NCI-H82 treated with DMSO at 0.1 percent for 48 hours (cell line): Measurements from ENCODE around the gene MSL2.
A peak's percentile ranks its signal among the peaks of the same experiment; 100 is the strongest.
"Not testable (repeated sequence)": the region's sequence is repeated elsewhere in the genome, so short reads cannot be mapped to it uniquely, and the experiment has no call there.

Experiments used
- DNase-seq: peaks from one replicate; lab custom pipeline; 2025; ENCODE audit not compliant: unreplicated experiment; lab: John Stamatoyannopoulos, UW

Gene MSL2, protein sequence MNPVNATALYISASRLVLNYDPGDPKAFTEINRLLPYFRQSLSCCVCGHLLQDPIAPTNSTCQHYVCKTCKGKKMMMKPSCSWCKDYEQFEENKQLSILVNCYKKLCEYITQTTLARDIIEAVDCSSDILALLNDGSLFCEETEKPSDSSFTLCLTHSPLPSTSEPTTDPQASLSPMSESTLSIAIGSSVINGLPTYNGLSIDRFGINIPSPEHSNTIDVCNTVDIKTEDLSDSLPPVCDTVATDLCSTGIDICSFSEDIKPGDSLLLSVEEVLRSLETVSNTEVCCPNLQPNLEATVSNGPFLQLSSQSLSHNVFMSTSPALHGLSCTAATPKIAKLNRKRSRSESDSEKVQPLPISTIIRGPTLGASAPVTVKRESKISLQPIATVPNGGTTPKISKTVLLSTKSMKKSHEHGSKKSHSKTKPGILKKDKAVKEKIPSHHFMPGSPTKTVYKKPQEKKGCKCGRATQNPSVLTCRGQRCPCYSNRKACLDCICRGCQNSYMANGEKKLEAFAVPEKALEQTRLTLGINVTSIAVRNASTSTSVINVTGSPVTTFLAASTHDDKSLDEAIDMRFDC

DNA sequence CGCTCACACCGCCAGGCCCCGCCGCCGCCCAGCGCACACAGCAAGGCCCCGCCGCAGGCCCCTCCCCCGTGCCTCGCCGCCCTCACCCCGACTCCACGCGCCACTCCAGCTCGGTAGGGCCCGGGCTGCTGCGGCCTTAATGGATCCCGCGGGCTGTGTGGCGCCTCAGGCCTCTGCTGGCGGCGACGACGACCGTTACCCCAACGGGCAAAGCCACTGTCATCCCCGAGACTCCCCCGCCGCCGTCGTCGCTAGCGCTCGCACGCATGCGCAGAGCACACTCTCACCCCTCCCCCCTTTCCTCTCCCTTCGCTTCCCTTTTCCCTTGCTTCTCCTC is at the start of gene MSL2:
MSL2 (minus strand) TSS at position 272 of the 337 bp plus-strand sequence. CDS start 1,222 bp downstream, outside the sequence.
- DNase-seq = no peak

DNA sequence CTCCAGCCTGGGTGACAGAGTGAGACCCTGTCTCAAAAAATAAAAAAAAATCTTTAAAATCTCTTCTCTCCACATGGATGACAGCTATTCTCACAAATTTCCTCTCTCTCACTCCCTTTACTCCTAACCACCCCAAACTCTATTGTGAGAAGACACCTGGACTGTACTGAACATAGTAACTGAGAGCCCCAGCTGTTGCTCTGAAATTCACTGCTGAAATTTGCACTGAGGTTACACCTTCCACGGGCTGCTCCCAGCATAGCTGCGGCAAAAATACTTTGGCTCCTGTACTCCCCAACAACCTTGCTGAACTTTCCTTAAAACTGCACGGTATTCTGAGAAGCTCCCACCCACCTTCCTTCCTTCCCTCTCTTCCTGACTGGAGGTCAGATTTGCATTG is 49.6 kb upstream of the MSL2 start:
- no peak for DNase-seq

DNA sequence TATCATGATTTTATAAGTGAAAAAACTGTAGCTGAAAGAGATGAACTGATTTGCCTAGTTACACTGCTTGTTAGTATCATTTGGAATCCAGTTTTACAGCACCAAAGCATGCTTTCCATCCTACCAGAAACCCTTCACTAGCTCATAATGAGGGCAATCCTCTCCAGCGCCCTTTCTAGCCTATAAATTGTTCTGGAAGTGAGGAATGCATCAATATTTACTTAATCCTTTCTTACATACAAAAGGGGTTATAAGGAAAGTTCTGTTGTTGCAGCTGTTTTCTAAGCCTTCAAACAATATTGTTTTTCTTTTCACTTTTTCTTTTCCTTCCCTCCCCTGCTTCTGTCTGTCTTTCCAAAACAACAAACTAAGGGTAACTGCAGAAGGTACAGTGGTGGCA is 43.0 kb upstream of the MSL2 start:
- no peak for DNase-seq

DNA sequence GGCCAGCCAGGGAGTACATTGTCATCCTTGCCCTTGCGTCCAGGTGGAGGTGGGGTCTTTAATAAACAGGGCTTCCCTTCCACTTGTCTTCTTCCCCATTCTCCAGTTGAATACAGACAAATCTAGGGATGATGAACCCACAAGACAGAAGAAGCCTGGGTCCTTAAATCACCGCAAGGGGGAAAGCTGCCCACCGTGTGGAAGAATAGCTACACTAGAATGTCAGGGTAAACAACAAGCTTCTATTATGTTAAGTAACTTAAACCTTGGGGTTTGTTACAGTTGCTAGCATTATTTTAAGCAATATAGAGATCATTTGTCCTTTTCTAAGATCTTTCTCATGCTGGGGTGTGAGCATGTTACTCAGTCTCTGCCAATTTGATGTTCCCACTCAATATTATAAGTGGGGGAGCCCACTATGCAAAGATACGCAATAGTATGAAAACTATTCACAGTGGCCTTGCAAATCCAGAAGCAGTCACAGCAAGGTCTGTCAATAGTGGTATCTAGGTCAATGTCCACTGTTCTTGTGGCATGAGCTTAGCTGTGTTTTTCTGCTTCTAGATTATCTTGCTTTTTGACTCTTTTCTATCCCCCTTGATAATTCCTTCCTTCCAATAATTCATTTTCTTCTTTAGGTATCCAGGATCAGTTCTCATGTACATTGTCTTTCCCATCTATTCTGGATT is 42.0 kb upstream of the MSL2 start:
- no peak for DNase-seq

DNA sequence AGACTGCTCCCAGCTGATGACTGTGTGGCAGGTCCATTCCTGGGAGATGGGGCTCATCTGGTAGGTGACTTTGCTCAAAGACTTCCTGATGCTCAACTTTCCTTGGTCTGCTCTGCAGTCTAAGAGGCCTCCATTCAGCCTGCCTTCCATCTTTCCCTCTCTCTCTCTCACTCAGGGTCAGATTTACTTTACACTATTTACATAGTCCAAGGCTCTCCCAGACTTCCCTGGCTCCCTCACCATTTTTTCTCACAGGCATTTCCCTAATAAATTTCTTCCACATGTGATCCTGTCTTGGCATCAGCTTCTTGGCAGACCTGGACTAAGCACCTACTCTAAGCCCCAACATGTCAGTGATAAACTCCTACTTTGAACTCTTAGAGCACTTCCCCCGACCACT is 41.0 kb upstream of the MSL2 start:
- no peak for DNase-seq

DNA sequence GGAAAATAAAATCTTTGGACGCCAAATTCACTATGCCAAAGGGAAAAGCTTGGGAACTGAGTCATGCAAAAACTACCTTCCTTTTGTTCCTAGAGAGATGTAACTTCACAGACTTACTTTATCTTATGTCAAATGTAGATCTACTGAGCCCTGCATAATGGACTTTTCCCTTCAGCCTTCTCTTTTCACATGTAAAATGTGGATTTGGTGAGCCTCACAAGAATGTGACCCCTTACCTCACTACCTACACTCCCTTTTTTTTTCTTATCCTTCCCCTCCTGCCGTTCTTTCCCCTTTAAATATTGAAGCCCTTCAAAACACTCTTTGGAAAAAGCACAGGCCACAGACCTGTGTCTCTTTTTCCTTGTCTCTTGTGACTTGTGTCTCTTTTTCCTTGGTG is 40.0 kb upstream of the MSL2 start:
- no peak for DNase-seq

DNA sequence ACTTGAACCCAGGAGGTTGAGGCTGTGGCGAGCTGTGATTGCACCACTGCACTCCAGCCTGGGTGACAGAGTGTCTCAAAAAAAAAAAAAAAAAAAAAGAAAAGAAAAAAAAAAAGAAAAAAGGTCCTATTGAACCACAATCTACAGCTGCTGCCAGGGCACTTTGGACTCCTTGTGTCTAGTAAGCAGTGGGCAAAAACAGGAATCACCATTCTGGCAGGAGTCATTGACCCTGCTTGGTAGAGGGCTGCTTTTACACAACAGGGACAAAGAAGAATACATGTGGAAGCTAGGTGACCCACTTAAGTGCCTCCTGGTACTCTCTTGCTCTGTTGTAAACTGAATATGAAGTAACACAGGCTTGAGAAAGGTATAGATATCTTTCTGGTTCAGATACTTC is 39.4 kb upstream of the MSL2 start:
- no peak for DNase-seq

DNA sequence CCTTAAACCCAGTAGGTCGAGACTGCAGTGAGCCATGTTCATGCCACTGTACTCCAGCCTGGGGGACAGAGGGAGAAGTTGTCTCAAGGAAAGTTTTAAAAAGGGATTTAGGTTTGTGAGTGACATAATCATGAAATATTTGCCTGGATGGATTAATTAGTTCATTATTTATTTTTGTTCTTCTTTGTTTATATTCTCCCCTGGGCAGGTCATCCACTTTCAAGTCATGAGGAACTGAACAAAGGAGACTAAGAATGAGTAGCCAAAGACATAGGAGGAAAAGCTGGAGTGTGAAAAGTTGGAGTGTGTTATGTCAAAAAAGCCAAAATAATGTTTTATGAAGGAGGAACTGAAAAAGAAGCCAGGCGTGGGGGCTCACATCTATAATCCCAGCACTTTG is 36.3 kb upstream of the MSL2 start:
- DNase-seq = no peak

DNA sequence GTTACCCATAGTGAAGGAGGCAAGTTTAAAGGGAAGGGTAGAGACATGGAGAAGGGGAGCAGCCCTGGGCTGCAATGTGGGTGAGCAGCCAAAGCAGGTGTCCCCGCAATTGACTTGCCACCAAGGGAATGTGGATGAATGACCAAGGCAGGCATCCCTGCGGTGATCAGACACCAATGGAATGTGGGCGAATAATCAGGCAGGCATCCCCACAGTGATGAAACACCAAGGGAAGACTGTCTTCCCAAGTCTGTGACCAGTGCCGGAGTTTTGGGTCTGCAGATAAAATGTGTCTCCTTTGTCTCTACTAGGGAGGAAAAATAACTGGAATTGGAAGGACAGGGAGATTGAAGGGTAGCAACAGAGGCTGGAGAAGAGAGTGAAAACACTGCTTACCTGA is 26.6 kb upstream of the MSL2 start:
- not testable (repeated sequence) for DNase-seq

DNA sequence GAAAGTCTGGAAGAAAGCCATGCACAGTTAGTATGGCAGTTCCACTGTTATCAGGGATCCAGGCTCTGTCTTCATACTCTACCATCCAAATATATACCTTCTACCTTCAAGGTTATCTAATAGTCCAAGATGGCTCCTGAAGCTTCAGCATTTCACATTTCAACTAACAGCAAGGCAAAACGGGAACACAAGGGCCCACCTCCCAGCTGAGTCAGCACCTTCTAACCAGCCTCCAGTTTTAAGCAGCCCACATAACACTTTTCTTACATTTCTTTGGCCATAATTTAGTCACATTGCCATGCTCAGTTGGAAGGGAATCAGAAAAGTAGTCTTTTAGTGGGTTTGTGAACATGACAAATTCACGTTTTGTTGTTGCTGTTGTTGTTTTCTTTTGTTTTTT is 15.4 kb upstream of the MSL2 start:
- DNase-seq = no peak

DNA sequence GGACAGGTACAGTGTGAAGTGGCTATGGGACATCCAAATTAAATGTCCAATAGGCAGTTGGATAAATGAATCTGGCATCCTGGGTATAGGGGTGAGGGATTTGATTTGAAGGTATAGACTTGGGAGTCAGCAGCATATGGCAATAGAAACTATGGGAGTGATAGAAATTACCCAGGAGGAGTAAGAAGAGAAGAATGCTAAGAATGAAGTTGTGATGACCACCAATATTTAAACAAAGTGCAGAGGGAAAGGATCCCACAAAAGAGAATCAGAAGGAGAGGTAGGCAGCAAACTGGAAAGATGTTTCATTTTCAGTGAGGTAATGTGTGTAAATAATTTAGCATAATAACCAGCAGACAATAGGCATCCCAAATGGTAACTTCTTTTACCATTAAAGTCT is 13.8 kb upstream of the MSL2 start:
- no peak for DNase-seq

DNA sequence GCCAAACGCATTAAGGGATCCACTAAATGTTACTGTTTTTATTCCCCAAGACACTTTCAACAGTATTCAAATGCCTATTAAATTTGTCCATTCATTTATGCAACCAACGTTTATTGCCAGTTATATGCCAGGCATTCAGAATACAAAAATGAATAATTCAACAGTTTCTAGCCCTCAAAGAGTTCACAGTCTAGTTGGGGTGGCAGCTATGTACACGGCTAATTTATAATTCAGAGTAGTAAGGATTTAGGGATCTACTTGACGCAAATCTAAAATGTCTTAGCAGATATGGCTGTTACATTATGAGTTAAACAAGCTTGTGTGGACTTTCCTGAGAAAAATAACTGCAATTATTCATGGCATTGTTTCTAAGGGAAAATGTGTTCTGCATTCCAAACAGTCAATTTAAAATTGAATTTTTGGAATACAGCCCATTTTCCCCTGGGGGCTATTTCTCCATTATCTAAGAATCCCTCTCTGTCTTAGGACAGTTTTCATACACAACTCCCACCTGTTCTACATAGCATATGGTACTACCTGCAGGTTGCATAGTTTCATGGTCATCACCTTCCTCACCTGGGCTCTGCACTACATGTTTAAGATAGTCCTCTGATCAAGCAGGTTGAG is 11.5 kb upstream of the MSL2 start:
- no peak for DNase-seq

DNA sequence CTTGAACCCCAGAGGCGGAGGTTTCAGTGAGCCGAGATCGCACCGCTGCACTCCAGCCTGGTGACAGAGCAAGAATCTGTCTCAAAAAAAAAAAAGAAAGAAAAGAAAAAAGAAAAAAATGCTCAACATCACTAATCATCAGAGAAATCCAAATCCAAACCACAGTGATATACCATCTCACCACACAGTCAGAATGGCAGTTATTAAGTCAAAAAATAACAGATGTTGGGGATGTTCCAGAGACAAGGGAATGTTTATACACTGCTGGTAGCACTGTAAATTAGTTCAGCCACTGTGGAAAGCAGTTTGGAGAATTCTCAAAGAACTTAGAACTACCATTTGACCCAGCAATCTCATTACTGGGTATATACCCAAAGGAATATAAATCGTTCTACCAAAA is 3.1 kb upstream of the MSL2 start:
- not testable (repeated sequence) for DNase-seq

DNA sequence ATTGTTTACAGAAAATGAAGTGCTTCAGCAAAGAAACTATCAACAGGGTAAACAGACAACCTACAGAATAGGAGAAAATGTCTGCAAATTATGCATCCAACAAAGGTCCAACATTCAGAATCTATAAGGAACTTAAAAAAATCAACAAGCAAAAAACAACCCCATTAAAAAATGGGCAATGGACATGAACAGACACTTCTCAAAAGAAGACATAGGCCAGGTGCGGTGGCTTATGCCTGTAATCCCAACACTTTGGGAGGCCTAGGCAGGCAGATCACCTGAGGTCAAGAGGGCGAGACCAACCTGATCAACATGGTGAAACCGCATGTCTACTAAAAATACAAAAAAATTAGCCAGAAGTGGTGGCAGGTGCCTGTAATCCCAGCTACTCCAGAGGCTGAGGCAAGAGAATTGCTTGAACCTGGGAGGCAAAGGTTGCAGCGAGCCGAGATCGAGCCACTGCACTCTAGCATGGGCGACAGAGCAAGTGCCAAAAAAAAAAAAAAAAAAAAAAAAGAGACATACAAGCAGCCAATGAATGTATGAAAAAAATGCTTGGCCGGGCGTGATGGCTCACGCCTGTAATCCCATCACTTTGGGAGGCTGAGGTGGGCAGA is 2.4 kb upstream of the MSL2 start:
- not testable (repeated sequence) for DNase-seq

DNA sequence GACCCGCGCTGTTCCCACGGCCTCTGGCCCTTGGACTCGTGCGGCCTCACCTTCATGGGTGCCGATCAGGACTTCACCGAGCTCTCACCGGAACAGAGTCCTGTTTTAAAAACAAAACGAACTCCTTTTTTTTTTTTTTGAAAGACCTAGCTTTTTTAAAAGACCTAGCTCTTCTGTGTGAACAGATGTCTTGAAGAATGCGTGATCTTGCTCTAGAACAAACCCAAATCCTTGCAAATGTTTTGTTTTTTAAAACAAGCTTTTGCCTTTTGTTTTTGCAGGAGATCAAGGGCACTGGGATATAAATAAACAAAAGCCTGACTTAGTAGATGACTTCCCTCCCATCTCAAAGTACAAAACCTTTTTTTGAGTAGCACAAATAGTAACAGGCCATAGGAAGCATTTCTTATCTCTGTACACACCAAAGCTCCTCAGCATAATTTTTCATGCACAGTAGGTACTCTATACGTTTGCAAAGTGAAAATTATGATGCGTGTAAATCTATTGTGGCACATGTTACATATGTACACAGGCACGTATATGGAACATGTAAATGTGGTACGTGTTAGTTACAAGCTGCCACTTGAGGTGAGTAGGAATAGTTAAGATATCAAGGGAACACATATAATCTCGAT is 1.1 kb upstream of the MSL2 start:
- DNase-seq = no peak

DNA sequence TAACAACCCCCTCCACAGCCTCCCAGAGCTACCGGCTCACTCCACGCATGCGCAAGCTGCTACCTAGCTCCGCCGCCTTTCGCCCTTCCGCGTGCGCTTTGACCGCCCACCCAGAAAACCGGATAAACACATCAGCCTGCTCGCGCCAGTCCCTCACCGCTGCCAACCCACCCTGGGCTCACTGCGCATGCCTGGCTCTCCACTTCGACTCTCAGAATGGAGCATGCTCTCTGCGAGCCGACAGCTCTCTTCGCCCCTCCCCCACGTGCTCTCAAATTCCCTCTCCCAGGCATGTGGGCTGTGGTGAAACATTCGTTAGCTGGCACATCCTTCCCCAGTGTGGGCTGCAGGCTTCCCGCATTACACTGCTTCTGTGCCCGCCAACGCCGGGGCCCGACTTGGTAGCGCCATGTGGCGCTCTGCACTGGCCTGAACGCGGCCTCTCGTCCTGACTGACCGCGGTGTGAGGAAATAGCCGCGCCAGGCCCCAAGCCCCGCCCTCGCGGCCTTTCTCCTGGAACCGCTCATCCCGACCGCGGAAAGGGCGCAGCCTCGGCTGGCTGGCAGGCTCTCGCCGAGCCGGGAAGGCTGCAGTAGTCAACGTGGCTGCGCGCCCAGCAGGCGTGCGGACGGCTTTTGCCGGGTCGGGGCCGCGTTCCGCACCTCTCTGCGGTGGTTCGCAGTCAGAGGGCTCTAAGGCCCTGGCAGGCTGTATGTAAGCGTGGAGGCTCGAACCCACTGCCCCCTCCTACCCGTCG is 445 bp upstream of the MSL2 start:
- peak; percentile 99 for DNase-seq

DNA sequence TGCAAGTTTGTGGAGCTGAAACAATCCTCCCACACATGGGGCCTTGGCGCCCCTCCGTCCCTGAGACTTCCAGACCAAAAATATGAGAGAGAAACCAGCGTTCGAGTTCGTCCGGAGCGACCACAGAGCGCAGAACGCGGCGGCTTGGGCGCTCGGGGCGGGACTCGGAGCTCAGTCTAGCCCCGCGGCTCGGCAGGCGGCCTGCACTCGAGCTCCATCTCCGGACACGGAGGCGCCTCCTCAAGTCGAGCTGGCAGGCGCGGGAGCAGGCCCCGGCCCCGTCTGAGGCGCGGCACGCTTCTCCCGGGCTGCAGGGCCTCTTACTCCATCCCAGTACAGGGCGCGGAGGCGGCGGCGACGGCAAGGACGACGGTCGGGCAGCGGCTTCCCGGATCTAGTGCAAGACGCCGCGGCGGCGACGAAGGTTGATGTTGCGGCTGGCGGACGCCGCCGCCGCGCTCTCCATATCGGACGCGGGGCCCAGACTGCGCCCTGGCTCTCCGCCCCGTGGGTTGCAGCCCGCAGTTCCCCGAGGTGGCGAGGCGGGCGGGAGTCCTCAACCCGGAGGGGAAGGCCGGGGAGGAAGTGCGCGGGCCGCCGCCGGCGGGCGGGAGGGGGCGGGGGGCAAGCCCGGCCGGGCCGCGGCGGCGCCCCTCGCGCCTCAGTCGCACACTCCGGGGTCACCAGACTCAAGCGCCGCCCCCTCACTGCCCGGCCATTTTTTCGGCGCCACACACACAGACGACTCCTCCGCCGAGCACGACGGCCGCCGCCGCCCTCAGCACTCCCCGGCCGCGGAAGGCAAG is 674 bp downstream of the MSL2 start:
- no peak for DNase-seq

DNA sequence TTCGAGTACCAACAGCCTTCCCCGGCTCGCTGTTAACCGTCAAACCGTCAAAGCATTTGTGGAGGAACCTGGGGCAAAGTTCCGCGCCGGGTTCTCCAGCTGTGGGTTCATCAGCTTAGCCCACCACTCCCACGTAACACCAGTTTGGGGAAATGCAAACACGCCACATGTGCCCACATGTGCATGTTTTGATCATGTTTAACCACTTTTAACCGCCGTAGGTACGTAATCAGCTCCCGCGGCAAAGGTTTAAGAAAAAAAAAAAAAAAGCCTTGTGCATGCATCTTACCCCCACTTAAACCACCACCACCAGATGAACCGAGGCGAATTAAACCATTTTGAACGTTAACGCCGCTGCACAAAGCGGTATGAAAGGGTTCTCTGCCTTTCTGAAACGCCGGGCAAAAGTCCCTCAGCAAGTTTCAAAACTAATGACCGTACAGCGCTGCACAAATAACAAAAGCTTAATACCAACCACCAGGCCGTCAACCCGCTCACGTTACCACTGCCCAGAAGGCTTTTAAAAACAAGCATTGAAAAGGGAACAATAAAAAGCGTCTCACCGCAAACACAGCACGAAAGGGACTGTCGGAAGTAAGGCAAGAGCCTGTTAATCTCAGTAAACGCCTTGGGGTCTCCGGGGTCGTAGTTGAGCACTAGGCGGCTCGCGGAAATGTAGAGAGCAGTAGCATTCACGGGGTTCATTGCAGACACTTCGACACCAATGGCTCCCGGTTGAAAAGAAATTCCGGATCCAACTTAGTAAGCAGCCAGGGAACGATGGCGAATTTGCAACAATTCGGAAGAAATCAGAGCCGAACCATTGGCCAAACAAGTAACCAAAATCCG is 1.5 kb downstream of the MSL2 start:
- no peak for DNase-seq
